ENCODE data around the gene FOXO3.

The FOXO3 gene

GRCh38 chr6:108707328-108707976 is 146.7 kb downstream of the FOXO3 start:
- no peak overlapping the region for H3K4me3 ChIP-seq (ENCODE audit: low read depth, low read length)
- no peaks in the 10 kb centered on the region for H3K27me3 ChIP-seq (ENCODE audit: insufficient read depth, low read depth, severe bottlenecking)
- no peak overlapping the region for H3K27ac ChIP-seq
- H3K36me3 ChIP-seq: no peaks in the 10 kb centered on the region
- no peak for DNase-seq
- H3K9me3 ChIP-seq (ENCODE audit: severe bottlenecking): peaks cover 3% of the 10 kb centered on the region
- TF ChIP-seq CTCF (IDR thresholded peaks at IDR 0.05; ENCODE audit: low read depth, low read length): no peak

GRCh38 chr6:108710030-108710429 is 149.3 kb downstream of the FOXO3 start:
- no peaks in the 10 kb centered on the region for H3K36me3 ChIP-seq
- no peak for TF ChIP-seq CTCF (IDR thresholded peaks at IDR 0.05; ENCODE audit: low read depth, low read length)
- H3K27ac ChIP-seq: no peak overlapping the region
- no peaks in the 10 kb centered on the region for H3K27me3 ChIP-seq (ENCODE audit: insufficient read depth, low read depth, severe bottlenecking)
- no peak for DNase-seq
- no peak overlapping the region for H3K4me3 ChIP-seq (ENCODE audit: low read depth, low read length)
- no peaks in the 10 kb centered on the region for H3K9me3 ChIP-seq (ENCODE audit: severe bottlenecking)

- Histone ChIP-seq H3K4me3 (ENCODE audit: low read depth, low read length) (no peak overlapping the region), H3K9me3 (ENCODE audit: severe bottlenecking) (no peaks in the 10 kb centered on the region), H3K27ac (no peak overlapping the region), H3K36me3 (no peaks in the 10 kb centered on the region), H3K27me3 (ENCODE audit: insufficient read depth, low read depth, severe bottlenecking) (no peaks in the 10 kb centered on the region)
- TF ChIP-seq CTCF (IDR thresholded peaks at IDR 0.05; ENCODE audit: low read depth, low read length): no peak
- DNase-seq: no peak
These were observed 149.8 kb downstream of the FOXO3 start for GRCh38 chr6:108710551-108710950.

DNA sequence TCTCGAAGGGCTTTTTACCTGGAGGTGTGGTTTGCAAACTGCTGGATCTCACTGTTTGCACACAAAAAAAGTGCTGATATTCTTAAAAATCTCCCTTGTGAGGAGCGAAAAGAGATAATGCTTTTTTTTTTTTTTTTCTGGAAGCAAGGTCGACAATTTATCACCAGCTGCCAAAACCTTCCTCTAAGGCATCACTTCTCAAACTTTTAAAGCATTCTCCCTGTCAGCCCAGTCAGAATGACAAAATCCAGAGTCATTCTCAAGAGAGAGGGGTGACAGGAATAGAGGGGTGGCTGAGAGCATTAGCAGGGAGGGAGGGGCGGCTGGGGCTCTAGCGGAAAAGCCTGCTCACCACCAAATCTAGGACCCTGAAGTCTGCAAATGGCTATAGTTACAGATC is 150.4 kb downstream of the FOXO3 start:
- Histone ChIP-seq H3K9me3 (ENCODE audit: severe bottlenecking) (no peaks in the 10 kb centered on the region), H3K36me3 (no peaks in the 10 kb centered on the region), H3K4me3 (ENCODE audit: low read depth, low read length) (no peak overlapping the region), H3K27me3 (ENCODE audit: insufficient read depth, low read depth, severe bottlenecking) (no peaks in the 10 kb centered on the region), H3K27ac (no peak overlapping the region)
- TF ChIP-seq CTCF (IDR thresholded peaks at IDR 0.05; ENCODE audit: low read depth, low read length): no peak
- no peak for DNase-seq

DNA sequence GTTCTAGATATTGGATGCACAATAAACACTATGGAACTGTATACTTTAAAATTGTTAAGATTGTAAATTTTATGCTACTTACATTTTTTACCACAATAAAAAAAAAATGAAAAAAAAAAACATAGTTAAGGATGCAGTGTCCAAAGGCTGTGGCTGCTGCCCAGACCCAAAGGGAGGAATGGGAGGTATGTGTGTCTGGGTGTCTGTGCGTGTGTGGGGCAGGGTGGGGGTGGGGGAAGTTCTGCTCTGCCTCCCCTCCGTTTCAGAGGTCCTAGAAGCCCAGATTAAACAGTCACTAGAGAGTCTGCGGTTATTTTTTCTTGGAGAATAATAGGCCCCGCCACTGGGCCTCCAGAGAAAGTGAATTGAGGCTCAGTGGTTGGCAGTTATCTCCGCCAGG is 151.1 kb downstream of the FOXO3 start:
- Histone ChIP-seq H3K27me3 (ENCODE audit: insufficient read depth, low read depth, severe bottlenecking) (no peaks in the 10 kb centered on the region), H3K9me3 (ENCODE audit: severe bottlenecking) (no peaks in the 10 kb centered on the region), H3K36me3 (no peaks in the 10 kb centered on the region), H3K27ac (no peak overlapping the region), H3K4me3 (ENCODE audit: low read depth, low read length) (no peak overlapping the region)
- DNase-seq: no peak
- no peak for TF ChIP-seq CTCF (IDR thresholded peaks at IDR 0.05; ENCODE audit: low read depth, low read length)

DNA sequence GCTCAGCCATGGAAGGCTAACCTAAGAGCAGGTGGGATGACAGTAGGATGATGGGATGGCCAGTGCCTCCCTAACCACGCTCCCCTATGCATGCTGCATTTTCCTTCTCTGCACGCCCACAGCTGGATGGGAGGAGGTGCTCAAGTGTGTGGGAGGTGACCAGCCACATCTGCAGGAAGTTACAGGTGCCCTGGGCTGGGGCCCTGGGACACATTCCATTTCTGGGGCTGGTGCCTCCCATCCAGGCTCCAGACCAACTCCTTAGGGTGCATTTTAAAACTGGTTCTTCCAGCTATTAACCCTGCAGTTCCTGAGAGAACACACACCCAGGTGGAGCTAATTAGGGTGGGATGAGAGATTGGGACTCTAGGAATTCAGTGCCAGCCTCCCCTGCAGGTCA is 152.2 kb downstream of the FOXO3 start:
- Histone ChIP-seq H3K27ac (no peak overlapping the region), H3K36me3 (no peaks in the 10 kb centered on the region), H3K27me3 (ENCODE audit: insufficient read depth, low read depth, severe bottlenecking) (no peaks in the 10 kb centered on the region), H3K9me3 (ENCODE audit: severe bottlenecking) (no peaks in the 10 kb centered on the region), H3K4me3 (ENCODE audit: low read depth, low read length) (no peak overlapping the region)
- TF ChIP-seq CTCF (IDR thresholded peaks at IDR 0.05; ENCODE audit: low read depth, low read length): no peak
- no peak for DNase-seq
